ENCODE results near the gene P4HA1. TPM values are rescaled to one million over a fixed set of nuclear protein-coding genes. Genes with fewer than 3 reads are reported as not detected.

The P4HA1 gene
- total and polyA plus RNA-seq, 8 donors = 9.4 to 68.3 (median 19.2) TPM

DNA sequence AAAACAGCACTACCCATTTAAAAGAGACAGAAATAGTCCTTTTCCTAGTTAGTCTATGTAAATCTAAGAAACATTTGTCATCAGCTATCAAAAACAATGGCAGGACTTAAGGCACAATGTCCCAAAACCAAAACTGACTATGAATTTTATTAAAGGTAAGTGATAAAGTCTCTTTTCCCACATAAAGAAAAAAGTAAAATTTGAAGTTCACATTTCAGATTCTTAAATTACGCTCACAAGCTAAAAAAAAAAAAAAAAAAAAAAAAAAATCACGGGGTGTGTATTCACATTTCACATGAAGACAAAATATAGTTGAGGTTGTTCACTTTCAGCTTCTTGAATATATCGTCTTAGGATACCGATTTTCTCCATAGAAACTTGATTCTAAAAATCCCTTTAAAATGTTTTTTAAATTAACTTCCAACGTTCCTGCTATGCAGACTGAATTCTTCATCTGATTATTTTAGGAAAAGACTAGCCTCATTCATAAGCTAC lies 1.6 kb downstream of the P4HA1 start:
- Histone ChIP-seq H3K36me3 (peaks cover 0 to 9% (median 4%) of the 10 kb centered on the region in 4 donors), H3K27me3 (no peaks in the 10 kb centered on the region), H3K9me3 (no peaks in the 10 kb centered on the region), H3K27ac (peak overlapping the region in 4 of 5 donors; percentile 94 to 98 (median 96)), H3K4me3 (peak overlapping the region; percentile 66 to 91 (median 84)), H3K4me1 (peaks cover 7 to 41% (median 30%) of the 10 kb centered on the region in 4 donors)
- WGBS, 5 donors = 2 to 4% (median 4%) methylated on average over 5 of the region's 5 CpGs
- TF ChIP-seq POLR2A (IDR thresholded peaks at IDR 0.05) = no peak
- TF ChIP-seq CTCF (IDR thresholded peaks at IDR 0.05) = no peak
- no peak for TF ChIP-seq EP300 (IDR thresholded peaks at IDR 0.05)
- TF ChIP-seq POLR2AphosphoS5 (IDR thresholded peaks at IDR 0.05) = no peak
- DNase-seq = no peak
- intact Hi-C loops (cut with DNase I; ENCODE audit: low total_unique reads) = no loop called here

DNA sequence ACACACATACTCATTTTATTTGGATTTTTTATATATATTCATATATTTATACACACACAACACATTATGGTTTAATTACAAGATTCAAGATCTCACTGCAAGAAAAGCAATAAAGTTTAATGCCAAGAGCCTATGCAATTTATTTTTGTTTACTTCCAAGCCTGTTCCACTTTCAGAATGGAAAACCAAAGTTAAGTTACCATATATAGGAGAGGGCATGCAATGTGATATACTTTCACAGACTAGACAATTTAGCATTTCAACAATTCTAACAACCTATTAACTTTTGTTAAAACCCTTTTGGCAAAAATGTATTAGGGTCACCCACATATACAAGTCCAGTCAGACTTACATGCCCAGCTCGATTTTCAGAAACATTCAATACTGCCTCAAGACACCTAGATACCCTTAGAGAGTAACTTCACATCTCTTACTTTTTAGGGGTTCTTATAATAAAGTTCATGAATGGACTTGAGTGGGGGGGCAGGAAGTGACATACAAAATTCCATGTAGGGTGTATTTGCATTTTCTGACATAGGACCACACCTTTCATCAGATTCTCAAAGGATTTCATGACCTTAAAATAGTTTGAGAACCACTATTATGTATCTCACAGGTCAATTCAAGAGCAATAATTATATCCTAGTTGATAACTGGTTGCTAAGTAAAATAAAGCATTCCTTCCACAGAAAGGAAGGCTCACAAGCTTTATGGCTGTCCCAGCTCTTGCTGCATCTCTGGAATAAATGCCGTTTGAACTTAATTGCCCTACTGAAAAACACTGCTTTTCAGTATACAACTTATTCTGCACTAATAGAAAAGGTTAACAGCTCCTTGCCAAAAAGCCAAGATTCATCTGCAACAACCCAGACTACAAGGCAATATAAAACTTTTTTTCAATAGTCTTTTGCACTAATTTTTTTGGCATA lies 2.5 kb downstream of the P4HA1 start:
- no peaks in the 10 kb centered on the region for H3K27me3 ChIP-seq
- peak in 1 of 2 donors; percentile 67 for DNase-seq
- peak overlapping the region in 3 of 4 donors; percentile 66 to 90 (median 78) for H3K4me3 ChIP-seq
- TF ChIP-seq POLR2A (IDR thresholded peaks at IDR 0.05) = no peak
- TF ChIP-seq EP300 (IDR thresholded peaks at IDR 0.05) = no peak
- TF ChIP-seq POLR2AphosphoS5 (IDR thresholded peaks at IDR 0.05) = no peak
- no peak for TF ChIP-seq CTCF (IDR thresholded peaks at IDR 0.05)
- H3K36me3 ChIP-seq = peaks cover 0 to 5% (median 0%) of the 10 kb centered on the region in 4 donors
- no peaks in the 10 kb centered on the region for H3K9me3 ChIP-seq
- H3K27ac ChIP-seq = peak overlapping the region in 3 of 5 donors; percentile 94 to 98 (median 95)
- 31 to 42% (median 34%) methylated on average over 2 of the region's 2 CpGs for WGBS, 5 donors
- peaks cover 7 to 41% (median 30%) of the 10 kb centered on the region in 4 donors for H3K4me1 ChIP-seq
- intact Hi-C loops (cut with DNase I; ENCODE audit: low total_unique reads) = no loop called here

DNA sequence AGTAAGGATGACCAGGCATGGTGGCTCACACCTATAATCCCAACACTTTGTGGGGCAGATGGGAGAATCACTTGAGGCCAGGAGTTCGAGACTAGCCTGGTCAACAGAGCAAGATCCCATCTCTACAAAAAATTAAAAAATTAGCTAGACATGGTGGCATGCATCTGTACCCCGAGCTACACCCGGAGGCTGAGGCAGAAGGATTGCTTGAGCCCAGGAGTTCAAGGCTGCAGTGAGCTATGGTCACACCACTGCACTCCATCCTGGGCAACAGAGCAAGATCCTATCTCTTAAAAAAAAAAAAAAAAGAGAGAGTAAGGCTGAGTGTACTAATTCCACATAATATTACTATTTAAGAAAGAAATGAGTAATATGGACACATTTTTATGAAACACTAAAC lies 3.8 kb downstream of the P4HA1 start:
- TF ChIP-seq CTCF (IDR thresholded peaks at IDR 0.05) (no peak), POLR2AphosphoS5 (IDR thresholded peaks at IDR 0.05) (no peak), POLR2A (IDR thresholded peaks at IDR 0.05) (no peak), EP300 (IDR thresholded peaks at IDR 0.05) (no peak)
- no peak overlapping the region for H3K4me3 ChIP-seq
- WGBS, 5 donors = 97 to 100% (median 98%) methylated on average over 3 of the region's 3 CpGs
- intact Hi-C loops (cut with DNase I; ENCODE audit: low total_unique reads) = no loop called here
- H3K27ac ChIP-seq = no peak overlapping the region
- no peak for DNase-seq
- peaks cover 0 to 5% (median 0%) of the 10 kb centered on the region in 4 donors for H3K36me3 ChIP-seq
- no peaks in the 10 kb centered on the region for H3K27me3 ChIP-seq
- no peaks in the 10 kb centered on the region for H3K9me3 ChIP-seq
- peaks cover 7 to 45% (median 33%) of the 10 kb centered on the region in 4 donors for H3K4me1 ChIP-seq

GRCh38 chr10:73088304-73088703 lies 8.4 kb downstream of the P4HA1 start:
- H3K27me3 ChIP-seq = no peaks in the 10 kb centered on the region
- H3K36me3 ChIP-seq = peaks cover 0 to 5% (median 0%) of the 10 kb centered on the region in 4 donors
- peak overlapping the region in 4 of 5 donors; percentile 17 to 61 (median 40) for H3K27ac ChIP-seq
- H3K9me3 ChIP-seq = no peaks in the 10 kb centered on the region
- no peak for TF ChIP-seq POLR2A (IDR thresholded peaks at IDR 0.05)
- TF ChIP-seq EP300 (IDR thresholded peaks at IDR 0.05) = no peak
- no peak for TF ChIP-seq POLR2AphosphoS5 (IDR thresholded peaks at IDR 0.05)
- TF ChIP-seq CTCF (IDR thresholded peaks at IDR 0.05) = no peak
- no peak overlapping the region for H3K4me3 ChIP-seq
- intact Hi-C loops (cut with DNase I; ENCODE audit: low total_unique reads) = no loop called here
- peaks cover 10 to 59% (median 29%) of the 10 kb centered on the region in 4 donors for H3K4me1 ChIP-seq
- DNase-seq = peak in 1 of 2 donors; percentile 38

Measured in stomach (tissue), 9 donors.